ENCODE data around the gene VDAC1.
A peak's percentile ranks its signal among the peaks of the same experiment; 100 is the strongest.
"Not testable (repeated sequence)": the region's sequence is repeated elsewhere in the genome, so short reads cannot be mapped to it uniquely, and the experiment has no call there.

Gene VDAC1

GRCh38 chr5:133938039-133938821 lies 66.5 kb downstream of the VDAC1 start:
- no peak for DNase-seq

- DNase-seq, result not testable (repeated sequence)
Observed at GRCh38 chr5:133937628-133938027, 67.1 kb downstream of the VDAC1 start.

- DNase-seq, result no peak
Observed at GRCh38 chr5:133936651-133937015, 68.1 kb downstream of the VDAC1 start.

- DNase-seq, result not testable (repeated sequence)
Observed at GRCh38 chr5:133935991-133936650, 68.7 kb downstream of the VDAC1 start.

- no peak for DNase-seq
Observed at GRCh38 chr5:133935667-133935940, 69.2 kb downstream of the VDAC1 start.

- no peak for DNase-seq
Observed at GRCh38 chr5:133934822-133935666, 69.7 kb downstream of the VDAC1 start.

- DNase-seq, result no peak
Observed at GRCh38 chr5:133934311-133934710, 70.5 kb downstream of the VDAC1 start.

- no peak for DNase-seq
Observed at GRCh38 chr5:133933670-133934295, 71.0 kb downstream of the VDAC1 start.

GRCh38 chr5:133933169-133933509 lies 71.6 kb downstream of the VDAC1 start:
- no peak for DNase-seq

GRCh38 chr5:133932441-133933168 lies 72.2 kb downstream of the VDAC1 start:
- peak; percentile 15 to 24 for DNase-seq

GRCh38 chr5:133931546-133931945 lies 73.2 kb downstream of the VDAC1 start:
- DNase-seq, result no peak

GRCh38 chr5:133930813-133931090 lies 74.0 kb downstream of the VDAC1 start:
- DNase-seq, result no peak

- DNase-seq, result peak; percentile 13 to 63
Observed at GRCh38 chr5:133930061-133930812, 74.5 kb downstream of the VDAC1 start.

- DNase-seq, result no peak
Observed at GRCh38 chr5:133928587-133929393, 76.0 kb downstream of the VDAC1 start.

GRCh38 chr5:133927300-133928180 lies 77.2 kb downstream of the VDAC1 start:
- no peak for DNase-seq

GRCh38 chr5:133926489-133927299 lies 78.1 kb downstream of the VDAC1 start:
- no peak for DNase-seq

- no peak for DNase-seq
Observed at GRCh38 chr5:133925866-133926488, 78.8 kb downstream of the VDAC1 start.

- no peak for DNase-seq
Observed at GRCh38 chr5:133925269-133925668, 79.5 kb downstream of the VDAC1 start.
